Activated effector memory CD4-positive, alpha-beta T cell treated with anti-CD3 and anti-CD28 coated beads, Interleukin-2, amount 50 U/mL, for 16 hours (primary cell): ENCODE results near the gene SLC35E3.
"Not testable (repeated sequence)": the region's sequence is repeated elsewhere in the genome, so short reads cannot be mapped to it uniquely, and the experiment has no call there.

Experiments used
- DNase-seq: peaks from one replicate; pipeline ENCODE4 v3.0.0-alpha.2; 2020

The SLC35E3 gene

DNA sequence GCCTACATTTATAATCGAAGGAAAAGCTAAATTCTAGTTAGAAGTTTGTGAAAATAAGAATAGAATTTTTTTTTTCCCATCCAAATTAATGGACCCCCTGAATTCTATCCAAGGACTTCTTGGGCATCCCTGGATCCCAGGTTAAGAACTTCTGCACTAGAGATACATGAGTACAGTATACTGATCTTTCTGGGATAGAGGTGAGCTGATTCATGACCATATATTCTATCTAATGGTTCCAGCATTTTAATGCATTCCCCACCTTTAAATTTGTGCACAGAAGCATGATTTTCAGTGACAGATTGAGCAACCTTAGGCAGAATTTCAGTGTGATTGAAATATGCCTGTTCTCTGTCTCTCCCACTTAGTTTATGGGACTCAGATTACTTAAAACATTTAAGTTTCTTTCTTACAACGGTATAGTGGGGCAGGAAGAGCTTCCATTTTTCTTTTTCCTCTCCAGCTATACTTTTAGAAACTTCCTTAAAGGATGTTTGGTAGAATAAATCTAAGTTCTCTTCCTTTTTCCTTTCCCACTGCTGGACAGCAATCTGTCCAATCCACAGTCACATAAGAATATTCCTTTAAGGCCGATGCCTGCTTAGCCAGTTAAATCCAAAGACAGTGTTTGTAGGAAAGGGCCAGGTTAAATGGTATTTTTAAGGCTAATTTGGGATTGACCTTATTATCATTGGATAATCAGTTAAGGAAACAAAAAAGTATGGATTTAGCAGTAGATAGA is 68.7 kb downstream of the SLC35E3 start:
- no peak for DNase-seq

DNA sequence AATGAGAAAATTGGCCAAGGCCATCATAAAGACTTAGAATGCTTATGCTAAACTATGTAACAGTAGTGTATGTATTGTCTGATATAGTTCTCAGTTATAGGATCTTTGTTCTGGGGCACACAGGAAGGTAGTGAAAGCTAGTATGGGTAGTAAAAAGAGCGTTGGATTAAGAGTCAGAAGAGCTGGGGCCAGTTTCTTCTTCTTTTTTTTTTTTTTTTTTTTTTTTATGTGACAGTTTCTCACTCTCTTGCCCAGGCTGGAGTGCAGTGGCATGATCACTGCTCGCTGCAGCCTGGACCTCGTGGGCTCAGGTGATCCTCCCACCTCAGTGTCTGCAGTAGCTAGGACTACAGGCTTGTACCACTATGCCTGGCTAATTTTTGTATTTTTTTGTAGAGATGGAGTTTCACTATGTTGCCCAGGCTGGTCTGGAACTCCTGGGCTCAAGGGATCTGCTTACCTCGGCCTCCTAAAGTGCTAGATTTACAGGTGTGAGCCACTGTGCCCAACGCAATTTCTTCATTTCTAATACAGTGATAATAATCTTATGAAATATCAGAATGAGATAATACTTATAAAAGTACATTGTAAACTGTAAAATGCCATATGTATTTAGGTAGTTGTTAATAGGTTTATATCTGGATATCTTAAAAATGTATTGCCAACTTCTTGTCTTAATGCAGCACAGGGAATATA is 69.4 kb downstream of the SLC35E3 start:
- no peak for DNase-seq

DNA sequence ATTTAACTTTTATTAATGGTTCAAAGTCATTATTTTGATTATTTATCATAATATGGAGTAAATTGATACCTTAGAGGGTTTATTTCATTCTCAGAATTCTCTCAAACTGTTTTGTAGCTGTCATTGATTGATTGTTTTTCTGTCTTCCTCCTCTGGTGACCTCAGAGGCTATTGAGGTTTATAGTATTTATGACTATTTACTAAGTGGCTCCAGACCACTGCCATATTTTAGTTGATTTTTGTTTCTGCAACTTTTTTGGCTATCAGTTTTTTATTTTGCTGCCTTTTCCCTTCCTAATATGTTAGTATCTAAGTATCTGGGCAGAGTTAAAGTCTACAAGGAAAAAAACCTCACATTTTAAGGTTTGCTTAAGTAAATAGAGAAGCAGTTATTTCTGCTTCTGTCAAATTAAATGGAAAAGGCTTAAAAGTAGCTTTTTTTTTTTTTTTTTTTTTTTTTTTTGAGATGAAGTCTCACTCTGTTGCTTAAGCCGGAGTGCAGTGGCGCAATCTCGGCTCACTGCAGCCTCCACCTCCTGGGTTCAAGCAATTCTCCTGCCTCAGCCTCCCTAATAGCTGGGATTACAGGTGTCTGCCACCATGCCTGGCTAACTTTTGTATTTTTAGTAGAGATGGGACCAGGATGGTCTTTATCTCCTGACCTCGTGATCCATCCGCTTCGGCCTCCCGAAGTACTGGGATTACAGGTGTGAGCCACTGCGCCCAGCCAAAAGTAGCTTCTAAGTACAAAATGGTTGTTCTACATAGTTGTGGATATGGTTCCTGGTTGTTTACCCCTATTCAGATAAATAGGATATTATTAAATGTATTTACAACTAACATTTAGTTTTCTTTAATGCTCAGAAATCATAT is 70.2 kb downstream of the SLC35E3 start:
- DNase-seq, result no peak

DNA sequence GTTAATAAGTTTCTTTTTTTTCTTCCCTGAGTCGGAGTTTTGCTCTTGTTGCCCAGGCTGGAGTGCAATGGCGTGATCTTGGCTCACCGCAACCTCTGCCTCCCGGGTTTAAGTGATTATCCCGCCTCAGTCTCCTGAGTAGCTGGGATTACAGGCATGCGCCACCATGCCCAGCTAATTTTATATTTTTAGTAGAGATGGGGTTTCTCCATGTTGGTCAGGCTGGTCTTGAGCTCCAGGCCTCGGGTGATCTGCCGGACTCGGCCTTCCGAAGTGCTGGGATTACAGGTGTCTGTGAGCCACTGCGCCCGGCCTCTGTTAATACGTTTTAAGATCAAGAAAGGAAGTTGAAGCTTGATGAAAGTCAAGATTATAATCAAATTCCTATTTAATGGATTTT is 73.5 kb downstream of the SLC35E3 start:
- DNase-seq, result not testable (repeated sequence)

DNA sequence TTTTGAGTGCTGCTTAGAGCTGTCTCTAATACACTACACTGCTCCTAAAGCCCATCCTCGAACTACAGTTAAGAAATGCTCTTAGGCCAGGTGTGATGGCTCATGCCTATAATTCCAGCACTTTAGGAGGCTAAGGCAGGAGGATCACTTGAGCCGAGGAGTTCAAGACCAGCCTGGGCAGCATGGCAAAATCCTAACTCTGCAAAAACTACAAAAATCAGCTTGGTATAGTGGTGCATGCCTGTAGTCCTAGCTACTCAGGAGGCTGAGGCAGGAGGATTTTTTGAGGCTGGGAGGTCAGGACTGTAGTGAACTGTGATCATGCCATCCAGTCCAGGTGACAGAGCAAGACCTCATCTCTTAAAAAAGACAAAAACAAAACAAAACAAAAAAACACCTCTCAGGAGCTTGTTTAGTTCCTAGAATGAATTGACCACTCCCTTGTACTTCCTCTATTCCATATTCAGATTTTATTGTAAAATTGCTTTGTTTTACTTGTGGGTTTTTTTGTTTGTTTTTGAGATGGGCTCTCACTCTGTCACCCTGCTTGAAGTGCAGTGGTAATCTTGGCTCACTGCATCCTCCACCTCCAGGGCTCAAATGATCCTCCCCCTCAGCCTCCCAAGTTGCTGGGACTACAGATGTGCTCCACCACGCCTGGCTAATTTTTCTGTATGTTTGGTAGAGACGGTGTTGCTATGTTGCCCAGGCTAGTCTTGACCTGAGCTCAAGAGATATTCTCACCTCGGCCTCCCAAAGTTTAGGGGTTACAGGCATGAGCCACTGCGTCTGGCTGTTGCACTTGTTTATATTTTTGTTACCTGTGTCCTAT is 75.6 kb downstream of the SLC35E3 start:
- no peak for DNase-seq

DNA sequence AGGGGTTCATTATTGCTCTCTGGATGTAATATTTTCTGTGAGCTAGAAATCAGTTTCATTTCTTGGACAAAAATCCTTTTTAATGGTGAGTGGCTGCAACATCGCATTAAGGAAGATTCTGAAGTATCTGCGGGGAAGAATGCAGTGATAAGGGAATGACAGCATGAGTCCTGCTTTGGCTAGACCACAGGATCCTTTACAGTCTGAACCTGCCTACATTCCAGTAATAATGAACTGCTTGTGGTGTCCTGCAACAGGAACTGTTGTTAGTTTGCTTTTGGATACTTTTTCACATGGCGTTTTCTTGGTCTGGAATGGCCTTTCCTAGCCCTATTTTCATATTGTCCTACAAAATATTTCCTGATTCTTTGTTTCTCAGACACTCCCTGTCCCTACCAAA is 77.7 kb downstream of the SLC35E3 start:
- no peak for DNase-seq

DNA sequence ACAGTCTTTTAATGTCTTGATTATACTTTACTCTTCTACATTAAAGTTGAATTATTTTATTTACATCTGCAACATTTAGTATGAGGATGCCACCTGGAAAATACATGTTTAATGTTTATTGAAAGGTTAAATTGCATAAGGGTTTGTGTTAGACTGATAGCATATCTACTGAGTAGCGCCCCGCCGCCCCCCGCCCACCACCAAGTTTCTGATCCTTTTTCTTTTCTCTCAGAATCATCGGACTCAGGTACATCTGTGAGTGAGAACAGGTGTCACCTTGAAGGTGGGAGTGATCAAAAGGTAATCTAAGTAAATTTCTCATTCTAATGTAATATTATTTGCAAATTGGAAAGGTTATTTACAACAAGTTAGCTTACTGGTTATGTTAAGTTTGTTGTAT is 78.2 kb downstream of the SLC35E3 start:
- DNase-seq, result no peak

DNA sequence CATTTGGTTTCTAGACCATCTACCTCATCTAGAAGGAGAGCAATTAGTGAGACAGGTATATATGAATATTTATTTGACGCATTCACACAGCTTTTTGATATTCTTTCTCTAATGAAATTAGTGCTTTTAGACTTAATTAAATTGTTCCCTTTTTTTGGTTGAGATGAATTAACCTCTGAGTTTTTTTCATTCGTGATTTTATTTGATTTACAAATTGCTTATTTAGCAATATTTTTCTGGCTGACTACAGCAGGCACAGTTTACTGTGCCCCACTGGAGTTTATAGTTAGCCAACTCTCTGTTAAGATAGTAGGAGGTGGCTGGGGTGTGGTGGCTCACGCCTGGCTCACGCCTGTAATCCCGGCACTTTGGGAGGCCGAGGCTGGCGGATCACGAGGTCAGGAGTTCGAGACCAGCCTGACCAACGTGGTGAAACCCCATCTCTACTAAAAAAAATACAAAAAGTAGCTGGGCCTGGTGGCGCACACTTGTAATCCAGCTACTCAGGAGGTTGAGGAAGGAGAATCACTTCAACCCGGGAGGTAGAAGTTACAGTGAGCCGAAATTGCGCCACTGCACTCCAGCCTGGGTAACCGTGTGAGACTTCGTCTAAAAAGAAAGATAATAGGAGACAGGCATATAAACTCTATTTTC is 78.7 kb downstream of the SLC35E3 start:
- DNase-seq, result no peak

DNA sequence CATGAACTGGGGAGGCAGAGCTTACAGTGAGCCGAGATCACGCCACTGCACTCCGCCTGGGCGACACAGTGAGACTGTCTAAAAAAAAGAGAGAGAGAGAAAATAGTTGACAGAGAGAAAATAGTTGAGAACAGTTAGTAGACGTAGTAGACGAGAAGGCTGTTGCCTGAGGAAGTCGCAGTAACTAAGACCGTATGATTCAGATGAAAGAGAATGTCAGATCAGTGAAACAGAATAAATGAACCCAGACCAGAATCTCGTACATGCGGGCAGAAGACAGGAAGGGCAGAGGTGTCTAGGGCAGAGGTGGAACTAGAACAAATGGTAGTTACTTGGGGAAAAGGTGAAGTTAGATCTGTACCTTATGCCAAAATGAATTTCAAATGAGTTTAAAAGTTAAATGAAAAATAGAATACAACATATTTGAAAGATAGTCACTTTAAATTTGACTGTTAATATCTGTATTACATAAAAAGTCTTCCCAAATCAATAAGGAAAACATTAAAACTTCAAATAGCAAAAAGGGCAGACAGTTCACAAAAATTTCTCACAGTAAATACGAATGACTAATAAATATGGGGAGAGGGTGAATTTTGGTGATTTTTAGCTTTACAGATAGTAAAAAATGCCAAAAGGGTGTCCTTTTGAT is 79.7 kb downstream of the SLC35E3 start:
- DNase-seq, result no peak

DNA sequence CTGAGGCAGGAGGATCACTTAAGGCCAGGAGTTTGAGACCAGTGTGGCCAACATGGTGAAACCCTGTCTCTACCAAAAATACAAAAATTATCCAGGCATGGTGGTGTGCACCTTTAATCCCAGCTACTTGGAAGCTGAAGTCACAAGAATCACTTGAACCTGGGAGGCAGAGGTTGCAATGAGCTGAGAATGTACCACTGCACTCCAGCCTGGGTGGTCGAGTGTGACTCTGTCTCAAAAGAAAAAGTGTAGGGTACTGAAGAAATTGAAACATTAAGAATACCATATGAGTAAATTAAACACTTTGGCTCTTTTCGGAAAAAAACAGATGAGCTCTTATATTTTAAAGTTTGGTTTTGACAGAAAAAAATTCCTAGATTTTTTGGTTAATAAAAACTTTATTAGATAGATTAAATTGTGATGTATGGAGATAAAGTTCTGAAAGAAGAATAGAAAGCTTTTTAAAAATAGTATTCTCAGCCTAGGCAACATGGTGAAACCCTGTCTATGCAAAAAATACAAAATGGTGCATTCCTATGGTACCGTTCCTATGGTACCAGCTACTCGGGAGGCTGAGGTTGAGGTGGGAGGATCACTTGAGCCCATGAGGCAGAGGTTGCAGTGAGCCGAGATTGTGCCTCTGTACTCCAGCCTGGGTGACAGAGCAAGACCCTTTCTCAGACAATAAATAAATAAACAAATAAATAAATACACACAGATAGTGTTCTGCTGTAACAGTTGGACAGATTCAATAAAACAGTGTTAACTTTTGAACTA is 82.1 kb downstream of the SLC35E3 start:
- DNase-seq, result no peak

DNA sequence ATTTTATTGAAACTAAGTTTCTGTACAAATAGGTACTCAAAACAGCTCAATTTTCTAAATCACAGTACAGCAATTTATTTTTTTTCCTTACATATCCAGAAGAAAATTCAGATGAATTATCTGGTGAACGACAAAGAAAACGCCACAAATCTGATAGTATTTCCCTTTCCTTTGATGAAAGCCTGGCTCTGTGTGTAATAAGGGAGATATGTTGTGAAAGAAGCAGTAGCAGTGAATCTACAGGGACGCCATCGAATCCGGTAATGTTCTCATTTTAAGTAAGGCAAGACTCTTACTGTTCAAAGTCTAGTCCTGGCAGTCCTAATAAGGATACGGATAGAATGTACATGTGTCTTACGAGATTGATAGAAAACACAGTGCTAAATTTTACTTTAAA is 82.7 kb downstream of the SLC35E3 start:
- no peak for DNase-seq
